ENCODE results near the gene FBXO41.

- TF ChIP-seq POLR2A (IDR thresholded peaks at IDR 0.05) = no peak
- no peak for TF ChIP-seq CTCF (IDR thresholded peaks at IDR 0.05)
Observed at GRCh38 chr2:73297151-73297559, 12.9 kb upstream of the FBXO41 start.
